Hepatocyte (in vitro differentiated cells): ENCODE data around the gene CEP112.

Experiments used
- EZH2phosphoT487 ChIP-seq: fragments of 200-600 bp; sonication (generic); IDR thresholded peaks from one replicate; pipeline ENCODE4 v1.6.1; 2018; ENCODE audit warnings: antibody characterized with exemption, mild to moderate bottlenecking, low read depth, moderate library complexity; ENCODE audit not compliant: unreplicated experiment, severe bottlenecking
- TF ChIP-seq, protein P1 (sequence below): fragments of 200-600 bp; sonication (generic); IDR thresholded peaks from 2 replicates; pipeline ENCODE4 v1.5.1; 2016; ENCODE audit warnings: antibody characterized with exemption, mild to moderate bottlenecking; ENCODE audit not compliant: poor library complexity

DNA sequence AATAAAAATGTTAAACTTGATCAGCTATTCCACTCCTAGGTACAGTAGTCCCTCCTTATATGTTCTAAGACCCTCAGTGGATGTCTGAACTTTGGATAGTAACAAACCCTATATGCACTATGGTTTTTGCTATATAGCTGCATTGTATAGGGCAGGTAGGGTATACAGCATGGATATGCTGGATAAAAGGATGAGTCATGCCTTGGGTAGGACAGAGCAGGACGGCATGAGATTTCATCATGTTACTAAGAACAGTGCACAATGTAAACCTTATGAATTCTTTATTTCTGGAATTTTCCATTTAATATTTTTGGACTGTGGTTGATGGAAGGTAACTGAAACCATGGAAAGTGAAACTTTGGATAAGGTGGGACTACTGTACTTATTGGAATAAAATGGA lies 235.1 kb downstream of the CEP112 start:
- TF ChIP-seq, protein P1, sequence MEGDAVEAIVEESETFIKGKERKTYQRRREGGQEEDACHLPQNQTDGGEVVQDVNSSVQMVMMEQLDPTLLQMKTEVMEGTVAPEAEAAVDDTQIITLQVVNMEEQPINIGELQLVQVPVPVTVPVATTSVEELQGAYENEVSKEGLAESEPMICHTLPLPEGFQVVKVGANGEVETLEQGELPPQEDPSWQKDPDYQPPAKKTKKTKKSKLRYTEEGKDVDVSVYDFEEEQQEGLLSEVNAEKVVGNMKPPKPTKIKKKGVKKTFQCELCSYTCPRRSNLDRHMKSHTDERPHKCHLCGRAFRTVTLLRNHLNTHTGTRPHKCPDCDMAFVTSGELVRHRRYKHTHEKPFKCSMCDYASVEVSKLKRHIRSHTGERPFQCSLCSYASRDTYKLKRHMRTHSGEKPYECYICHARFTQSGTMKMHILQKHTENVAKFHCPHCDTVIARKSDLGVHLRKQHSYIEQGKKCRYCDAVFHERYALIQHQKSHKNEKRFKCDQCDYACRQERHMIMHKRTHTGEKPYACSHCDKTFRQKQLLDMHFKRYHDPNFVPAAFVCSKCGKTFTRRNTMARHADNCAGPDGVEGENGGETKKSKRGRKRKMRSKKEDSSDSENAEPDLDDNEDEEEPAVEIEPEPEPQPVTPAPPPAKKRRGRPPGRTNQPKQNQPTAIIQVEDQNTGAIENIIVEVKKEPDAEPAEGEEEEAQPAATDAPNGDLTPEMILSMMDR, result no peak
- TF ChIP-seq EZH2phosphoT487, result no peak
